ENCODE measurements around the gene UGT2A2.
"Not testable (repeated sequence)": the region's sequence is repeated elsewhere in the genome, so short reads cannot be mapped to it uniquely, and the experiment has no call there.

The UGT2A2 gene

GRCh38 chr4:69639542-69639941, at the start of gene UGT2A2:
UGT2A2 (minus strand) TSS chr4:69639642; CDS start chr4:69639640, 2 bp downstream.
- DNase-seq (ENCODE audit: low read depth in 2 of 2, low spot score in 1 of 2) = no peak

GRCh38 chr4:69684804-69685203, 45.4 kb upstream of the UGT2A2 start:
- no peak for DNase-seq (ENCODE audit: low read depth in 2 of 2, low spot score in 1 of 2)

- no peak for DNase-seq (ENCODE audit: low read depth in 2 of 2, low spot score in 1 of 2)
These were observed 29.2 kb upstream of the UGT2A2 start for GRCh38 chr4:69668680-69669079.

- not testable (repeated sequence) for DNase-seq (ENCODE audit: low read depth in 2 of 2, low spot score in 1 of 2)
These were observed 24.6 kb upstream of the UGT2A2 start for GRCh38 chr4:69664009-69664408.

- not testable (repeated sequence) for DNase-seq (ENCODE audit: low read depth in 2 of 2, low spot score in 1 of 2)
These were observed 21.8 kb upstream of the UGT2A2 start for GRCh38 chr4:69661130-69661803.

- DNase-seq (ENCODE audit: low read depth in 2 of 2, low spot score in 1 of 2) = no peak
These were observed 18.7 kb upstream of the UGT2A2 start for GRCh38 chr4:69658133-69658532.

GRCh38 chr4:69656653-69657158, 17.3 kb upstream of the UGT2A2 start:
- no peak for DNase-seq (ENCODE audit: low read depth in 2 of 2, low spot score in 1 of 2)

GRCh38 chr4:69653147-69653546, 13.7 kb upstream of the UGT2A2 start, which contains the start of gene UGT2A1:
UGT2A1 (minus strand) TSS chr4:69653247; CDS start chr4:69647644, 5,603 bp downstream.
- DNase-seq (ENCODE audit: low read depth in 2 of 2, low spot score in 1 of 2) = no peak

GRCh38 chr4:69650872-69651271, 11.4 kb upstream of the UGT2A2 start:
- no peak for DNase-seq (ENCODE audit: low read depth in 2 of 2, low spot score in 1 of 2)

- no peak for DNase-seq (ENCODE audit: low read depth in 2 of 2, low spot score in 1 of 2)
These were observed 10.2 kb upstream of the UGT2A2 start for GRCh38 chr4:69649629-69650028.

- DNase-seq (ENCODE audit: low read depth in 2 of 2, low spot score in 1 of 2) = no peak
These were observed 9.8 kb upstream of the UGT2A2 start for GRCh38 chr4:69649207-69649606.

- DNase-seq (ENCODE audit: low read depth in 2 of 2, low spot score in 1 of 2) = no peak
These were observed 3.5 kb upstream of the UGT2A2 start for GRCh38 chr4:69642961-69643360.

- no peak for DNase-seq (ENCODE audit: low read depth in 2 of 2, low spot score in 1 of 2)
These were observed 847 bp upstream of the UGT2A2 start for GRCh38 chr4:69640289-69640688.

- DNase-seq (ENCODE audit: low read depth in 2 of 2, low spot score in 1 of 2) = no peak
These were observed 22.3 kb downstream of the UGT2A2 start for GRCh38 chr4:69617083-69617694.

GRCh38 chr4:69610484-69610883, 29.0 kb downstream of the UGT2A2 start:
- no peak for DNase-seq (ENCODE audit: low read depth in 2 of 2, low spot score in 1 of 2)

GRCh38 chr4:69601065-69601464, 38.4 kb downstream of the UGT2A2 start:
- no peak for DNase-seq (ENCODE audit: low read depth in 2 of 2, low spot score in 1 of 2)

- DNase-seq (ENCODE audit: low read depth in 2 of 2, low spot score in 1 of 2) = no peak
These were observed 39.4 kb downstream of the UGT2A2 start for GRCh38 chr4:69600013-69600412.

- DNase-seq (ENCODE audit: low read depth in 2 of 2, low spot score in 1 of 2) = no peak
These were observed 45.1 kb downstream of the UGT2A2 start for GRCh38 chr4:69594382-69594781.

GRCh38 chr4:69591364-69591763, 48.1 kb downstream of the UGT2A2 start:
- no peak for DNase-seq (ENCODE audit: low read depth in 2 of 2, low spot score in 1 of 2)

- DNase-seq (ENCODE audit: low read depth in 2 of 2, low spot score in 1 of 2) = no peak
These were observed 49.6 kb downstream of the UGT2A2 start for GRCh38 chr4:69589884-69590283.

- DNase-seq (ENCODE audit: low read depth in 2 of 2, low spot score in 1 of 2) = no peak
These were observed 55.3 kb downstream of the UGT2A2 start for GRCh38 chr4:69584135-69584534.

GRCh38 chr4:69583543-69583942, 55.9 kb downstream of the UGT2A2 start:
- no peak for DNase-seq (ENCODE audit: low read depth in 2 of 2, low spot score in 1 of 2)

- no peak for DNase-seq (ENCODE audit: low read depth in 2 of 2, low spot score in 1 of 2)
These were observed 62.2 kb downstream of the UGT2A2 start for GRCh38 chr4:69577245-69577644.

All from stimulated activated CD8-positive, alpha-beta memory T cell treated with anti-CD3 and anti-CD28 coated beads, Interleukin-4, amount 100 ng/mL, for 4 hours (primary cell).